Measurements from ENCODE around the gene ATP10D. TPM values are rescaled to one million over a fixed set of nuclear protein-coding genes. Genes with fewer than 3 reads are reported as not detected.

The ATP10D gene
- total and polyA plus RNA-seq, 8 donors: 1.5 to 72.9 (median 7.3) TPM

DNA sequence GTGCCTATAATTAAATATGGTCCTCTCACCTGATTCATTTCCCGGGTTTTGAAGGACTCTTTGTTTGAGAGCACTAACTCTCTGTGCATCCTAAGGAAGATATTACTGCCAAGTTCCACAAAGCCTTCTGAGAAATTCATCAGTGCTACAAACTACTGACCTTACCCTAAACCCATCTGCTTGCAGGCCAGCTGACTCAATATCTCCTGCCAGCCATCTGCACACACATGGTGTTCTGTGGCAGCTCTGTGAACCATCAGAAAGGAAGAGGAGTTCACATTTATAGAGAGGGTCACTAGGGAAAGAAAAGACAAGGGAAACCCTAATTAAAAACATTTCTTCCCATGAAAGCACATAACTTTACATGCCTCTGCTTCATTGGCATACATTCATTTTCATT is 156.7 kb downstream of the ATP10D start:
- 41 to 75% (median 63%) methylated on average over 1 of the region's 1 CpG for WGBS, 5 donors
- no peaks in the 10 kb centered on the region for H3K4me1 ChIP-seq
- peak in 1 of 2 donors; percentile 11 for DNase-seq
- TF ChIP-seq, protein P1, sequence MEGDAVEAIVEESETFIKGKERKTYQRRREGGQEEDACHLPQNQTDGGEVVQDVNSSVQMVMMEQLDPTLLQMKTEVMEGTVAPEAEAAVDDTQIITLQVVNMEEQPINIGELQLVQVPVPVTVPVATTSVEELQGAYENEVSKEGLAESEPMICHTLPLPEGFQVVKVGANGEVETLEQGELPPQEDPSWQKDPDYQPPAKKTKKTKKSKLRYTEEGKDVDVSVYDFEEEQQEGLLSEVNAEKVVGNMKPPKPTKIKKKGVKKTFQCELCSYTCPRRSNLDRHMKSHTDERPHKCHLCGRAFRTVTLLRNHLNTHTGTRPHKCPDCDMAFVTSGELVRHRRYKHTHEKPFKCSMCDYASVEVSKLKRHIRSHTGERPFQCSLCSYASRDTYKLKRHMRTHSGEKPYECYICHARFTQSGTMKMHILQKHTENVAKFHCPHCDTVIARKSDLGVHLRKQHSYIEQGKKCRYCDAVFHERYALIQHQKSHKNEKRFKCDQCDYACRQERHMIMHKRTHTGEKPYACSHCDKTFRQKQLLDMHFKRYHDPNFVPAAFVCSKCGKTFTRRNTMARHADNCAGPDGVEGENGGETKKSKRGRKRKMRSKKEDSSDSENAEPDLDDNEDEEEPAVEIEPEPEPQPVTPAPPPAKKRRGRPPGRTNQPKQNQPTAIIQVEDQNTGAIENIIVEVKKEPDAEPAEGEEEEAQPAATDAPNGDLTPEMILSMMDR (IDR thresholded peaks at IDR 0.05): no peak
- no peak for TF ChIP-seq EP300 (IDR thresholded peaks at IDR 0.05)
- TF ChIP-seq POLR2AphosphoS5 (IDR thresholded peaks at IDR 0.05): no peak
- TF ChIP-seq POLR2A (IDR thresholded peaks at IDR 0.05): no peak
- H3K27me3 ChIP-seq: no peaks in the 10 kb centered on the region
- no peak overlapping the region for H3K27ac ChIP-seq
- no peaks in the 10 kb centered on the region for H3K36me3 ChIP-seq
- no peak overlapping the region for H3K4me3 ChIP-seq
- intact Hi-C loops (cut with DNase I; ENCODE audit: low total_unique reads): no loop called here
- peaks cover 0 to 9% (median 3%) of the 10 kb centered on the region in 4 donors for H3K9me3 ChIP-seq

DNA sequence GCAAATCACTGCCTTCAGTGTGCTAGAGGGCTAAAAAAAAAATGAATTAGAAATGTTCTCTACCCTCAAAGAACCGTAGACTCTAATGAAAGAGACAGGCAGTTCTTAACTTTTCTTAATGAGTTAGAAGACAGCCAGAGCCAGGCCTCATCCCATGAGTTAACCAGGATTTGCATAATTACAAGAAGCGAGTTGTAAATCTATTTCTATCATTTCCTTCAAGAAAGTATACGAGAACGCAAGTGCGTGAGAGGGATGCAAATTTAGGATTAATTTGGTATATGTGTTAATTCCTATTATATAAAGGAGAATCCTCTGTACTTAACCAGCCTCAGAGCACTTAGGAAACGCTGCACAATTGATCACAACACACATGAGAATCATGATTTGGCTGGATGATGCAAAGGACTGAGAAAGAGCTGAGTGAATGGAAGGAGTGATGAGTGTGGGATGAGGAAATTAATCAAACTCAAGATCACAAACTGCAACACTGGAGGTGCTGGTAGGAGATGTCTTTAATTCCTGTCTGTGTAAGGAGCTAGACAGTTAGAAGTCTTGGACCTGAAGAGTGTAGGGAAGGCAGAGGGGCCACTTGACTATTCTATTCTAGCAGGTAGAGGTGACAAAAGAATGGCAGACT is 157.2 kb downstream of the ATP10D start:
- 82 to 90% (median 84%) methylated on average over 6 of the region's 6 CpGs for WGBS, 5 donors
- no peak overlapping the region for H3K27ac ChIP-seq
- DNase-seq: no peak
- no peaks in the 10 kb centered on the region for H3K4me1 ChIP-seq
- no peaks in the 10 kb centered on the region for H3K27me3 ChIP-seq
- H3K9me3 ChIP-seq: peaks cover 0 to 5% (median 1%) of the 10 kb centered on the region in 4 donors
- intact Hi-C loops (cut with DNase I; ENCODE audit: low total_unique reads): no loop called here
- H3K4me3 ChIP-seq: no peak overlapping the region
- TF ChIP-seq, protein P1 (IDR thresholded peaks at IDR 0.05): no peak
- TF ChIP-seq EP300 (IDR thresholded peaks at IDR 0.05): no peak
- TF ChIP-seq POLR2AphosphoS5 (IDR thresholded peaks at IDR 0.05): no peak
- TF ChIP-seq POLR2A (IDR thresholded peaks at IDR 0.05): no peak
- H3K36me3 ChIP-seq: no peaks in the 10 kb centered on the region

Other genes with a start within 250 kb of the ATP10D start
- 10 to 100 TPM in 2 of 5 donors, 1 to 10 TPM in 2, not detected in 1; 2.6 to 11.9 (median 9.7) TPM for gene COMMD8, start 21.6 kb upstream of the ATP10D start, total RNA-seq
- gene COMMD8, start 21.6 kb upstream of the ATP10D start, polyA plus RNA-seq: 10 to 100 TPM; 11.8 to 25.1 (median 23.7) TPM